ENCODE measurements around the gene TMEM140. TPM values are rescaled to one million over a fixed set of nuclear protein-coding genes. Genes with fewer than 3 reads are reported as not detected.

Gene TMEM140
- polyA plus RNA-seq, 1 donor (not counting 4 experiments of a cell fraction or from before 2014, with no cell fraction given), result 0.17 TPM

DNA sequence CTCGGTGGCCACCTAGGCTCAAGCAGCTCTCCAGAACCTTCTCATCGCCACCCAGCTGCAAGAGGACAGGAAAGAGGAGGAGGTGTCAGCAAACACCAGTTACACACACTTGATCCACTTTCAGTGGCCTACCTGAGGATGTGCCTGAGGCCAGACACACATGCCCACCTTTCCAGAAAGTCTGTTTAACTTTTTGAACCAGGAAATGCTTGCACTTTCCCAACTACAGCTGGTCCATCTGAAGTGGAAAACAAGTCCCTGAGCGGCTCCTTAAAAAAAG is 38.3 kb downstream of the TMEM140 start:
- no peak for FAIRE-seq
- peaks cover 3% of the 10 kb centered on the region for H3K79me2 ChIP-seq (ENCODE audit: control insufficient read depth, insufficient read depth, low read length)
- no peak overlapping the region for H3K4me3 ChIP-seq (ENCODE audit: control insufficient read depth in 2 of 3, extremely low read depth in 1 of 3, insufficient read depth in 2 of 3, low read depth in 1 of 3, low read length in 3 of 3)
- no peak overlapping the region for H3K27ac ChIP-seq (ENCODE audit: control insufficient read depth, insufficient read depth, low read length)
- peaks cover 39% of the 10 kb centered on the region for H3K4me1 ChIP-seq (ENCODE audit: control insufficient read depth, extremely low read depth, insufficient read depth, low read length)
- no peak overlapping the region for H2AFZ ChIP-seq (ENCODE audit: control insufficient read depth, low read length)
- peaks cover 27 to 36% of the 10 kb centered on the region in 2 experiments for H3K36me3 ChIP-seq (ENCODE audit: control insufficient read depth in 2 of 2, extremely low read depth in 1 of 2, insufficient read depth in 2 of 2, low read length in 2 of 2)
- no peak overlapping the region for H3K9ac ChIP-seq (ENCODE audit: control insufficient read depth, extremely low read depth, insufficient read depth, low read length)
- H3K4me2 ChIP-seq (ENCODE audit: control insufficient read depth, extremely low read depth, insufficient read depth, low read depth, low read length), result no peak overlapping the region
- dilution Hi-C loops (cut with MboI; ENCODE audit: extremely low pct_ligation_motif_present, low sequenced_read_pairs), result no loop called here
- TF ChIP-seq, protein P1, sequence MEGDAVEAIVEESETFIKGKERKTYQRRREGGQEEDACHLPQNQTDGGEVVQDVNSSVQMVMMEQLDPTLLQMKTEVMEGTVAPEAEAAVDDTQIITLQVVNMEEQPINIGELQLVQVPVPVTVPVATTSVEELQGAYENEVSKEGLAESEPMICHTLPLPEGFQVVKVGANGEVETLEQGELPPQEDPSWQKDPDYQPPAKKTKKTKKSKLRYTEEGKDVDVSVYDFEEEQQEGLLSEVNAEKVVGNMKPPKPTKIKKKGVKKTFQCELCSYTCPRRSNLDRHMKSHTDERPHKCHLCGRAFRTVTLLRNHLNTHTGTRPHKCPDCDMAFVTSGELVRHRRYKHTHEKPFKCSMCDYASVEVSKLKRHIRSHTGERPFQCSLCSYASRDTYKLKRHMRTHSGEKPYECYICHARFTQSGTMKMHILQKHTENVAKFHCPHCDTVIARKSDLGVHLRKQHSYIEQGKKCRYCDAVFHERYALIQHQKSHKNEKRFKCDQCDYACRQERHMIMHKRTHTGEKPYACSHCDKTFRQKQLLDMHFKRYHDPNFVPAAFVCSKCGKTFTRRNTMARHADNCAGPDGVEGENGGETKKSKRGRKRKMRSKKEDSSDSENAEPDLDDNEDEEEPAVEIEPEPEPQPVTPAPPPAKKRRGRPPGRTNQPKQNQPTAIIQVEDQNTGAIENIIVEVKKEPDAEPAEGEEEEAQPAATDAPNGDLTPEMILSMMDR (optimal IDR thresholded peaks at IDR 0.05 in 1 of 3, IDR thresholded peaks at IDR 0.05 in 1 of 3, conservative IDR thresholded peaks at IDR 0.05 in 1 of 3; ENCODE audit: extremely low read depth in 1 of 3, insufficient read depth in 2 of 3, low read length in 3 of 3), result no peak
- no peak for TF ChIP-seq EZH2 (IDR thresholded peaks at IDR 0.05; ENCODE audit: low read length)
- no peaks in the 10 kb centered on the region for H3K27me3 ChIP-seq (ENCODE audit: control insufficient read depth, extremely low read depth, insufficient read depth, low read length)
- H3K9me1 ChIP-seq (ENCODE audit: control insufficient read depth, extremely low read depth, insufficient read depth, low read length), result no peaks in the 10 kb centered on the region
- H3K9me3 ChIP-seq (ENCODE audit: control insufficient read depth, low read depth, low read length), result peaks cover 14% of the 10 kb centered on the region
- no peaks in the 10 kb centered on the region for H4K20me1 ChIP-seq (ENCODE audit: control insufficient read depth, extremely low read depth, insufficient read depth, low read length)
- no peak for DNase-seq (ENCODE audit: low read depth, low spot score)

DNA sequence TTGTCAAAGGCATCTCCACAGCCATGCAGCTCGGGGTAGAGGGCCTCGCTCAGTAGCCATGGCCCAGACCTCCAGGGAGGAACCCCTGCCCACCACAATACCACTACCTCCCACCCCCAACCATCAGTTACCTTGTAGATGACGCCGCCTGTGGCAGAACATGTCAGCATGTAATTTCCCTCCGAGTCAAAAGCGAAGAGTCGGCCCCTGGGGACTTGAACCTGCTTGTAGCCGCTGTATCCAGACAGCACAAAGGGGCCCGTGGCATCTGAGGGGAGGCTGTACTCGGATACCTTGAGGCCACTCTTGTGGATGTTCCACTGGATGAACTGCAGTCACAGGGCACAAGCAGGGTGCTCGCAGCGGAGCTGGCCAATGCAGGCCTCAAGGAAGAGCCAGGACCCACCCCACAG is 39.0 kb downstream of the TMEM140 start:
- TF ChIP-seq, protein P1 (optimal IDR thresholded peaks at IDR 0.05 in 1 of 3, IDR thresholded peaks at IDR 0.05 in 1 of 3, conservative IDR thresholded peaks at IDR 0.05 in 1 of 3; ENCODE audit: extremely low read depth in 1 of 3, insufficient read depth in 2 of 3, low read length in 3 of 3), result no peak
- no peak for TF ChIP-seq EZH2 (IDR thresholded peaks at IDR 0.05; ENCODE audit: low read length)
- Histone ChIP-seq H3K79me2 (ENCODE audit: control insufficient read depth, insufficient read depth, low read length) (peaks cover 3% of the 10 kb centered on the region), H2AFZ (ENCODE audit: control insufficient read depth, low read length) (no peak overlapping the region), H3K9me3 (ENCODE audit: control insufficient read depth, low read depth, low read length) (peaks cover 11% of the 10 kb centered on the region), H3K27ac (ENCODE audit: control insufficient read depth, insufficient read depth, low read length) (no peak overlapping the region), H4K20me1 (ENCODE audit: control insufficient read depth, extremely low read depth, insufficient read depth, low read length) (no peaks in the 10 kb centered on the region), H3K4me1 (ENCODE audit: control insufficient read depth, extremely low read depth, insufficient read depth, low read length) (peaks cover 39% of the 10 kb centered on the region), H3K4me3 (ENCODE audit: control insufficient read depth in 2 of 3, extremely low read depth in 1 of 3, insufficient read depth in 2 of 3, low read depth in 1 of 3, low read length in 3 of 3) (no peak overlapping the region), H3K9me1 (ENCODE audit: control insufficient read depth, extremely low read depth, insufficient read depth, low read length) (no peaks in the 10 kb centered on the region), H3K9ac (ENCODE audit: control insufficient read depth, extremely low read depth, insufficient read depth, low read length) (no peak overlapping the region), H3K27me3 (ENCODE audit: control insufficient read depth, extremely low read depth, insufficient read depth, low read length) (no peaks in the 10 kb centered on the region), H3K36me3 (ENCODE audit: control insufficient read depth in 2 of 2, extremely low read depth in 1 of 2, insufficient read depth in 2 of 2, low read length in 2 of 2) (peaks cover 27 to 38% of the 10 kb centered on the region in 2 experiments), H3K4me2 (ENCODE audit: control insufficient read depth, extremely low read depth, insufficient read depth, low read depth, low read length) (no peak overlapping the region)
- dilution Hi-C loops (cut with MboI; ENCODE audit: extremely low pct_ligation_motif_present, low sequenced_read_pairs), result no loop called here
- no peak for FAIRE-seq
- no peak for DNase-seq (ENCODE audit: low read depth, low spot score)
